Activated CD8-positive, alpha-beta memory T cell treated with anti-CD3 and anti-CD28 coated beads, Interleukin-2, amount 10 ng/mL, durations not matched to agents 7 days and 5 days (primary cell): ENCODE results near the gene ACTN4. TPM values are rescaled to one million over a fixed set of nuclear protein-coding genes. Genes with fewer than 3 reads are reported as not detected.

Source experiments
- ATAC-seq: fragments of 150-1000 bp; cut with Tn5 transposase; one replicate; pipeline ENCODE4 v1.10.0; 2021; ENCODE audit warnings: moderate library complexity
- CTCF ChIA-PET: fragments of 350-600 bp; sonication (Branson Sonifier 250); formaldehyde crosslinking; loops from one replicate; lab custom pipeline; 2021; ENCODE audit warnings: antibody characterized with exemption; lab: Charles Lee
- DNase-seq: peaks from one replicate; pipeline ENCODE4 v3.0.0-alpha.2; 2020
- H3K27ac Mint-ChIP-seq: one replicate; pipeline ENCODE4 v1.8.0; 2021; ENCODE audit warnings: mild to moderate bottlenecking, mixed read lengths
- H3K27me3 Mint-ChIP-seq: one replicate; pipeline ENCODE4 v1.8.0; 2021; ENCODE audit warnings: mixed read lengths
- H3K36me3 Mint-ChIP-seq: one replicate; pipeline ENCODE4 v1.8.0; 2021; ENCODE audit warnings: mild to moderate bottlenecking, mixed read lengths
- H3K4me1 Mint-ChIP-seq: one replicate; pipeline ENCODE4 v1.8.0; 2021; ENCODE audit warnings: mixed read lengths
- H3K4me3 Mint-ChIP-seq: one replicate; pipeline ENCODE4 v1.8.0; 2021; ENCODE audit warnings: mild to moderate bottlenecking, moderate library complexity, mixed read lengths
- H3K9me3 Mint-ChIP-seq: one replicate; pipeline ENCODE4 v1.8.0; 2022; ENCODE audit warnings: low read depth, mixed read lengths
- total RNA-seq, 2 experiments: library from RNA; stranded (reverse); gene quantifications; one replicate each; pipeline ENCODE4 v1.2.3, GENCODE V29; 2021

The ACTN4 gene
- total RNA-seq, 2 experiments from 2014 or later: 413 to 433 TPM

- peaks cover 14% of the 10 kb centered on the region for H3K36me3 Mint-ChIP-seq
- no peak for ATAC-seq
These were observed 2.7 kb upstream of the ACTN4 start for GRCh38 chr19:38644719-38645118.

GRCh38 chr19:38647966-38648768, 718 bp downstream of the ACTN4 start:
- H3K4me1 Mint-ChIP-seq: peaks cover 51% of the 10 kb centered on the region

More at GRCh38 chr19:38644719-38645118, 2.7 kb upstream of the ACTN4 start:
- H3K27ac Mint-ChIP-seq: no peak overlapping the region
- H3K4me3 Mint-ChIP-seq: no peak overlapping the region
- CTCF ChIA-PET: interaction anchor here (0.8 to 6.9 kb wide), 2 partner anchors 8 to 10 kb away, joined by 3 to 75 read pairs; no protein-coding TSS in a partner anchor
- H3K4me1 Mint-ChIP-seq: peaks cover 28% of the 10 kb centered on the region
- H3K9me3 Mint-ChIP-seq: no peaks in the 10 kb centered on the region
- H3K27me3 Mint-ChIP-seq: no peaks in the 10 kb centered on the region
- no peak for DNase-seq

GRCh38 chr19:38648769-38649304, 1.4 kb downstream of the ACTN4 start:
- ATAC-seq (no peak), DNase-seq (no peak)
- Mint-ChIP-seq H3K9me3 (no peaks in the 10 kb centered on the region), H3K4me1 (peaks cover 58% of the 10 kb centered on the region), H3K27me3 (no peaks in the 10 kb centered on the region), H3K36me3 (peaks cover 22% of the 10 kb centered on the region), H3K27ac (peak overlapping the region; percentile 76), H3K4me3 (peak overlapping the region; percentile 93)
- CTCF ChIA-PET: interaction anchor here (1.3 to 6.9 kb wide), 4 partner anchors 11 to 45 kb away, joined by 3 to 75 read pairs (median 6); no protein-coding TSS in a partner anchor

More at GRCh38 chr19:38647966-38648768, 718 bp downstream of the ACTN4 start:
- peaks cover 16% of the 10 kb centered on the region for H3K36me3 Mint-ChIP-seq
- H3K4me3 Mint-ChIP-seq: peak overlapping the region; percentile 93
- DNase-seq: no peak
- H3K9me3 Mint-ChIP-seq: no peaks in the 10 kb centered on the region
- CTCF ChIA-PET: interaction anchor here (0.7 to 6.9 kb wide), 14 partner anchors 8 to 282 kb away, joined by 3 to 75 read pairs (median 5); partner anchors contain the start of genes ECH1, EIF3K, FAM98C and MRPS12
- H3K27ac Mint-ChIP-seq: peak overlapping the region; percentile 76
- no peak for ATAC-seq
- H3K27me3 Mint-ChIP-seq: no peaks in the 10 kb centered on the region

- peaks cover 64% of the 10 kb centered on the region for H3K4me1 Mint-ChIP-seq
- peak overlapping the region; percentile 68 for H3K27ac Mint-ChIP-seq
- peak overlapping the region; percentile 93 for H3K4me3 Mint-ChIP-seq
- DNase-seq: no peak
- no peaks in the 10 kb centered on the region for H3K9me3 Mint-ChIP-seq
- H3K36me3 Mint-ChIP-seq: peaks cover 24% of the 10 kb centered on the region
- CTCF ChIA-PET: interaction anchor here (0.9 to 6.9 kb wide), 4 partner anchors 10 to 44 kb away, joined by 3 to 75 read pairs (median 3); no protein-coding TSS in a partner anchor
- ATAC-seq: no peak
- H3K27me3 Mint-ChIP-seq: no peaks in the 10 kb centered on the region
These were observed 2.1 kb downstream of the ACTN4 start for GRCh38 chr19:38649305-38650171.

- CTCF ChIA-PET: interaction anchor here (0.9 to 6.9 kb wide), 3 partner anchors 10 to 44 kb away, joined by 3 to 75 read pairs (median 3); no protein-coding TSS in a partner anchor
- DNase-seq (no peak), ATAC-seq (no peak)
- Mint-ChIP-seq H3K4me1 (peaks cover 69% of the 10 kb centered on the region), H3K36me3 (peaks cover 27% of the 10 kb centered on the region), H3K27me3 (no peaks in the 10 kb centered on the region), H3K27ac (no peak overlapping the region), H3K9me3 (no peaks in the 10 kb centered on the region), H3K4me3 (peak overlapping the region; percentile 93)
These were observed 2.8 kb downstream of the ACTN4 start for GRCh38 chr19:38650172-38650775.

GRCh38 chr19:38650911-38651584, 3.6 kb downstream of the ACTN4 start:
- H3K27ac Mint-ChIP-seq: no peak overlapping the region
- ATAC-seq: no peak
- no peak for DNase-seq
- CTCF ChIA-PET: interaction anchor here (6.9 kb wide), 1 partner anchor 15 kb away, joined by 75 read pairs; no protein-coding TSS in a partner anchor
- no peak overlapping the region for H3K4me3 Mint-ChIP-seq
- peaks cover 30% of the 10 kb centered on the region for H3K36me3 Mint-ChIP-seq
- H3K4me1 Mint-ChIP-seq: peaks cover 77% of the 10 kb centered on the region
- no peaks in the 10 kb centered on the region for H3K9me3 Mint-ChIP-seq
- H3K27me3 Mint-ChIP-seq: no peaks in the 10 kb centered on the region

GRCh38 chr19:38653028-38653571, 5.7 kb downstream of the ACTN4 start:
- Mint-ChIP-seq H3K4me1 (peaks cover 95% of the 10 kb centered on the region), H3K4me3 (no peak overlapping the region), H3K9me3 (no peaks in the 10 kb centered on the region), H3K36me3 (peaks cover 44% of the 10 kb centered on the region), H3K27ac (peak overlapping the region; percentile 59), H3K27me3 (no peaks in the 10 kb centered on the region)
- ATAC-seq (no peak), DNase-seq (no peak)
- CTCF ChIA-PET: interaction anchor here (1.2 kb wide), 1 partner anchor 17 kb away, joined by 3 read pairs; no protein-coding TSS in a partner anchor

GRCh38 chr19:38654628-38655055, 7.2 kb downstream of the ACTN4 start:
- Mint-ChIP-seq H3K36me3 (peaks cover 36% of the 10 kb centered on the region), H3K27ac (peak overlapping the region; percentile 91), H3K4me3 (no peak overlapping the region), H3K4me1 (peaks cover 99% of the 10 kb centered on the region), H3K27me3 (no peaks in the 10 kb centered on the region), H3K9me3 (no peaks in the 10 kb centered on the region)
- CTCF ChIA-PET: no interaction called here
- DNase-seq: no peak
- ATAC-seq: no peak

- CTCF ChIA-PET: no interaction called here
- DNase-seq (peak; percentile 68), ATAC-seq (peak; percentile 89)
- Mint-ChIP-seq H3K36me3 (peaks cover 36% of the 10 kb centered on the region), H3K4me3 (peak overlapping the region; percentile 48), H3K27me3 (no peaks in the 10 kb centered on the region), H3K9me3 (no peaks in the 10 kb centered on the region), H3K4me1 (peaks cover 95% of the 10 kb centered on the region), H3K27ac (peak overlapping the region; percentile 91)
These were observed 7.8 kb downstream of the ACTN4 start for GRCh38 chr19:38655148-38655824.

GRCh38 chr19:38656171-38656981, 8.9 kb downstream of the ACTN4 start:
- no peaks in the 10 kb centered on the region for H3K9me3 Mint-ChIP-seq
- peak overlapping the region; percentile 48 for H3K4me3 Mint-ChIP-seq
- ATAC-seq: peak; percentile 1
- peaks cover 41% of the 10 kb centered on the region for H3K36me3 Mint-ChIP-seq
- CTCF ChIA-PET: interaction anchor here (1.0 to 2.4 kb wide), 5 partner anchors 9 to 254 kb away, joined by 3 to 9 read pairs (median 5); partner anchors contain the start of genes ACTN4 and FAM98C
- H3K4me1 Mint-ChIP-seq: peaks cover 91% of the 10 kb centered on the region
- no peak for DNase-seq
- peak overlapping the region; percentile 91 for H3K27ac Mint-ChIP-seq
- no peaks in the 10 kb centered on the region for H3K27me3 Mint-ChIP-seq
